GM12801 (cell line): ENCODE data around the gene MKNK2.

Source experiments
- TF ChIP-seq, protein P1 (sequence below): IDR thresholded peaks from one replicate; pipeline ENCODE4 v1.5.1; 2011; ENCODE audit warnings: control low read depth; ENCODE audit not compliant: insufficient read length; ENCODE audit errors: extremely low read depth

MKNK2 gene

GRCh38 chr19:2062770-2063169 is 11.7 kb upstream of the MKNK2 start:
- TF ChIP-seq, protein P1, sequence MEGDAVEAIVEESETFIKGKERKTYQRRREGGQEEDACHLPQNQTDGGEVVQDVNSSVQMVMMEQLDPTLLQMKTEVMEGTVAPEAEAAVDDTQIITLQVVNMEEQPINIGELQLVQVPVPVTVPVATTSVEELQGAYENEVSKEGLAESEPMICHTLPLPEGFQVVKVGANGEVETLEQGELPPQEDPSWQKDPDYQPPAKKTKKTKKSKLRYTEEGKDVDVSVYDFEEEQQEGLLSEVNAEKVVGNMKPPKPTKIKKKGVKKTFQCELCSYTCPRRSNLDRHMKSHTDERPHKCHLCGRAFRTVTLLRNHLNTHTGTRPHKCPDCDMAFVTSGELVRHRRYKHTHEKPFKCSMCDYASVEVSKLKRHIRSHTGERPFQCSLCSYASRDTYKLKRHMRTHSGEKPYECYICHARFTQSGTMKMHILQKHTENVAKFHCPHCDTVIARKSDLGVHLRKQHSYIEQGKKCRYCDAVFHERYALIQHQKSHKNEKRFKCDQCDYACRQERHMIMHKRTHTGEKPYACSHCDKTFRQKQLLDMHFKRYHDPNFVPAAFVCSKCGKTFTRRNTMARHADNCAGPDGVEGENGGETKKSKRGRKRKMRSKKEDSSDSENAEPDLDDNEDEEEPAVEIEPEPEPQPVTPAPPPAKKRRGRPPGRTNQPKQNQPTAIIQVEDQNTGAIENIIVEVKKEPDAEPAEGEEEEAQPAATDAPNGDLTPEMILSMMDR, result no peak

DNA sequence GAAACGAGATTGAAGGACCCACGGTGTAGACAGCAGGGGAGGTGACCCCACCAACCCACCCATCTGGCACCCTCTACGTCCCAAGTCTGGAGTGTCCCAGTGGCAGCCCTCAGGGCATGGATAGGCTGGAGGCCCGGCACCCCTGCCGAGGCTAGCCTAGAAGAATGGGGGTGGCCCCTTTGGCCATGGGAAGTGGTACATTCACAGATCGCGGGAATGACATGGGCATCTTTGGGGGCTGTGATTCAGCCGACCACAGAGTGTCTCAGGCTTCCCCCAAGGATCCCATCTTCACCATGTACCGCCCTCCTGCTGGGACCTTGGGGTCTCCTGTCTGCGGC is 11.3 kb upstream of the MKNK2 start:
- TF ChIP-seq, protein P1, result no peak

DNA sequence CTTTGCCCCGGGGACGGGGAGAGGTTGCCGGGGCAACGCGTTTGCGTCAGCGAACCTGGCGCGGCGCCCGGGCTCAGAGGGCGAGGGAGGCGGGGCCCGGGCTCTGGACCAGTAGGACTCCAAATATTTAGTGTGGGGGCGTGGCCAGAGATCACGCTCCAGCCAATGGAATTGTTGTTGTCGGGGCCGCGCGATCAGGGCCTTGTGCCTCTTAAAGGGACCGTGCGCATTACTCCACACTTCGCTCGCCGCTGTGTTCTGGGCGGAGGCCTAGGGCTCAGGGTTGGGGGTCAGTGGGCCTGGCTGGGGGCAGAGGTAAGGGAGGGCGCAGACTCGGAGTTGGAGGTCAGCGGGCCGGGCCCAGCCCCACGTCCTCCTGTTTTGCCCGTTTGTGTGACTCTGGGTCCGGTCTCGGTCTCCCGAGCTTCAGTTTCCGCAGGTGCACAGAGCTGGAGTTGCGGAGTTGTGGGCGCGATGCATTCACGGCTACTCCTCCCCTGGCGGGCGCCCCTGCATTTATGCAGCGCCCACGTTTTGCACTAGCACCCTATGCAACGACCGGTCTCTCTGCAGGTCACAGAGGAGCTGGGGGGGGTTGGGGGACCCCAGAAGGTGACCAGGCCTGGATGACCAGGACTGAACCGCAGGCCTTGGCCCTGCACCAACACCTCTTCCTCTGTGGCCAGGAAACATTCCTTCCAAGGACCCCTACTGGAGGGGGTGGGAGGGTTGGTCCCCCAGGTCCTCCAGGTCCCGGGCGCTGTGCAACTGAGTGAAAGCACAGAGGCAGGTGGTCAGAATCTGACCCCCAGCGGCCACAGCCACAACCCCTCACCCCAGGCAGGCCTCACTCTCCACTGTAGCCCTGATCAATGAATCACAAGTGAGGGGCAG is 10.7 kb upstream of the MKNK2 start:
- TF ChIP-seq, protein P1, result no peak

DNA sequence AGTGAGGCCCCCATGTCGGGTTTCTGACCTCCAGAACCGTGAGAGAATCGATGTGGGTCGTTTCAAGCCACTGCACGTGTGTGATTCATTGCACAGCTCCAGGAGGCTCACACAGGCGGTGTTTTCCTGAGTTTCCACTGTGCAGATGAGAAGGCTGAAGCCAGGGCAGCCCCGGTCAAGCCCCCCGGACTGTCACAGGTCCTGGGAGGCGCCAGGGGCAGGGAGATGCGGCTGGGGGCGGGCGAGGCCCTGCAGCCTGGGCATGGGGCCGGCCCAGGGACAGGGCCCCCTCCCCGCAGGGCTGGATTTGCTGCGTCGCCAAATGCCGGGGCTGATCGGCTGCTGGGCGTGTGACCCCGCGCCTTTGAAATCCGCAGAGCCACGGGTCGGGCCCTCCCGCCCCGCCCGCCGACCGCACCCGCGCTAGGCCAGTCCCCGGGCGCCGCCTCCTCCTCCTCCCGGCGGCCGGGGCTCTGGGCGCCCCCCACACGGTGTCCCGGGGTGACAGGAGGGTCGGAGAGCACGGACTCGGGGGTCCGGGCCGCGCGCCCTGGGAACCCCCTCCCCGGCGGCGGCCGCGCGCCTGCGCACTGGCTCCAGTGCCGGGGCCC is 9.9 kb upstream of the MKNK2 start:
- TF ChIP-seq, protein P1, result no peak

GRCh38 chr19:2059422-2060201 is 8.6 kb upstream of the MKNK2 start:
- TF ChIP-seq, protein P1, result no peak

GRCh38 chr19:2058570-2059421 is 7.8 kb upstream of the MKNK2 start:
- TF ChIP-seq, protein P1, result no peak
